K562 (cell line): ENCODE results near the gene ARHGAP31. TPM values are rescaled to one million over a fixed set of nuclear protein-coding genes. Genes with fewer than 3 reads are reported as not detected.

ENCODE experiments used
- ATAC-seq: fragments of 200-7000 bp; cut with Tn5 transposase; 3 replicates; pipeline ENCODE4 v1.9.1; 2020; ENCODE audit warnings: moderate library complexity
- BruUV-seq: library from RNA; stranded (reverse); fragments of 400-500 nt; replicated peaks from 2 replicates; lab custom pipeline; 2021; lab: Mats Ljungman, UMichigan
- CTCF ChIA-PET: fragments of 300-600 bp; formaldehyde crosslinking; extraction: SDS; loops from one replicate; lab custom pipeline; 2021; ENCODE audit warnings: low intra/inter-chr PET ratio; lab: Yijun Ruan, JAX
- POLR2A ChIA-PET: fragments of 300-600, 350-650 bp; sonication (Branson Sonifier 250); formaldehyde crosslinking; extraction: SDS; loops from one replicate; lab custom pipeline; 2021; ENCODE audit warnings: antibody characterized with exemption, inconsistent platforms; lab: Yijun Ruan, JAX
- DNase-seq, 4 experiments: peaks; one replicate each; pipeline versions ENCODE4 v3.0.0 to v3.0.0-alpha.2; 2011 to 2018; ENCODE audit warnings: low spot score in 3 of 4, mixed read lengths in 3 of 4; ENCODE audit errors: extremely low read depth in 1 of 4
- FAIRE-seq: peaks from 2 replicates; lab custom pipeline; 2011; peaks lifted over from hg19 to GRCh38; lab: Jason Lieb, UNC
- H2AFZ ChIP-seq: 2 replicates; pipeline ENCODE4 v1.6.0; 2011; ENCODE audit warnings: low read depth, low read length, control low read depth, inconsistent platforms
- H3K27ac ChIP-seq: fragments of 200-600 bp; 3 replicates; pipeline ENCODE4 v1.8.0; 2011; ENCODE audit warnings: low read depth, mild to moderate bottlenecking, control low read depth, inconsistent platforms, low read length, moderate library complexity, mixed read lengths; ENCODE audit errors: extremely low read depth
- H3K27me3 ChIP-seq, 2 experiments: fragments of 300-600 bp in 1 of 2; 2 replicates in 1 of 2; 3 replicates in 1 of 2; pipeline versions ENCODE4 v1.6.0 to v1.8.0; 2011; ENCODE audit warnings: inconsistent platforms in 2 of 2, low read length in 2 of 2, mild to moderate bottlenecking in 1 of 2, mixed read lengths in 1 of 2, moderate library complexity in 1 of 2; ENCODE audit not compliant: control insufficient read depth in 2 of 2, insufficient read depth in 2 of 2
- H3K36me3 ChIP-seq: fragments of 300-600 bp; 3 replicates; pipeline ENCODE4 v1.8.0; 2011; ENCODE audit warnings: mild to moderate bottlenecking, low read length, inconsistent platforms; ENCODE audit not compliant: control insufficient read depth, insufficient read depth
- H3K4me1 ChIP-seq, 2 experiments: fragments of 200-600 bp in 1 of 2; replicated peaks in 1 of 2; 2 replicates in 1 of 2; 3 replicates in 1 of 2; pipeline versions ENCODE4 v1.5.1 to v1.8.0; 2011; ENCODE audit warnings: inconsistent platforms in 2 of 2, low read length in 2 of 2, mild to moderate bottlenecking in 1 of 2, mixed read lengths in 1 of 2, moderate library complexity in 1 of 2; ENCODE audit not compliant: control insufficient read depth in 2 of 2, insufficient read depth in 2 of 2
- H3K4me2 ChIP-seq: 2 replicates; pipeline ENCODE4 v1.6.1; 2011; ENCODE audit warnings: low read length, control low read depth, inconsistent platforms, mixed read lengths; ENCODE audit not compliant: insufficient read depth
- H3K4me3 ChIP-seq: fragments of 200-600 bp; sonication (generic), shearing (Covaris generic); 2 replicates; pipeline ENCODE4 v1.5.1; 2016; ENCODE audit warnings: control low read depth, inconsistent platforms
- H3K79me2 ChIP-seq: fragments of 200-600 bp; 3 replicates; pipeline ENCODE4 v1.8.0; 2011; ENCODE audit warnings: low read length, inconsistent platforms; ENCODE audit not compliant: control insufficient read depth, insufficient read depth
- H3K9ac ChIP-seq, 2 experiments: 2 replicates each; pipeline versions ENCODE4 v1.6.0 to v1.6.1; 2011; ENCODE audit warnings: low read depth in 2 of 2, low read length in 2 of 2, control low read depth in 1 of 2, inconsistent platforms in 1 of 2, mild to moderate bottlenecking in 1 of 2, mixed read lengths in 1 of 2; ENCODE audit not compliant: insufficient read depth in 1 of 2
- H3K9me1 ChIP-seq: one replicate; pipeline ENCODE4 v1.6.0; 2011; ENCODE audit warnings: inconsistent platforms, mild to moderate bottlenecking, low read length, moderate library complexity; ENCODE audit not compliant: control insufficient read depth, insufficient read depth
- H3K9me3 ChIP-seq: replicated peaks from 2 replicates; pipeline ENCODE4 v1.5.1; 2011; ENCODE audit warnings: low read depth, low read length, inconsistent platforms; ENCODE audit not compliant: control insufficient read depth, insufficient read depth
- H4K20me1 ChIP-seq: replicated peaks from 2 replicates; pipeline ENCODE4 v1.6.1; 2011; ENCODE audit warnings: low read length, inconsistent platforms, mixed read lengths; ENCODE audit not compliant: control insufficient read depth, insufficient read depth
- HNRNPH1 ChIP-seq: fragments of 200-400 bp; formaldehyde crosslinking; optimal IDR thresholded peaks from 2 replicates; pipeline ENCODE3; 2017; ENCODE audit warnings: low read depth, mild to moderate bottlenecking, low read length, moderate library complexity
- MYBL2 ChIP-seq, 2 experiments: fragments of 450-650 bp in 1 of 2; sonication (generic) in 1 of 2; formaldehyde crosslinking in 1 of 2; IDR thresholded peaks; 2 replicates each; pipeline versions ENCODE4 v1.6.1 to v1.8.1; 2017 to 2022; ENCODE audit warnings: borderline replicate concordance in 1 of 2, inconsistent platforms in 1 of 2, low read depth in 1 of 2, mild to moderate bottlenecking in 1 of 2, missing genetic modification reagents in 1 of 2, moderate library complexity in 1 of 2
- NCOR1 ChIP-seq: fragments of 450-650 bp; IDR thresholded peaks from 2 replicates; pipeline ENCODE4 v1.6.1; 2016; ENCODE audit warnings: mild to moderate bottlenecking, moderate library complexity
- NFYB ChIP-seq: IDR thresholded peaks from 2 replicates; pipeline ENCODE4 v1.6.1; 2011; ENCODE audit warnings: mild to moderate bottlenecking, moderate library complexity; ENCODE audit not compliant: insufficient read length; ENCODE audit errors: extremely low read depth
- NR4A1 ChIP-seq, 2 experiments: fragments of 250-450 bp in 1 of 2; fragments of 450-650 bp in 1 of 2; sonication (Bioruptor Pico) in 1 of 2; IDR thresholded peaks; 2 replicates each; pipeline versions ENCODE4 v1.4.0 to v1.6.1; 2016 to 2020; ENCODE audit warnings: mild to moderate bottlenecking in 2 of 2, missing compliant biosample characterization in 1 of 2, missing genetic modification characterization in 1 of 2, moderate library complexity in 1 of 2
- SP2 ChIP-seq: IDR thresholded peaks from 2 replicates; pipeline ENCODE4 v1.6.1; 2011; ENCODE audit warnings: mild to moderate bottlenecking, low read depth, low read length, moderate library complexity; ENCODE audit not compliant: poor library complexity, severe bottlenecking; ENCODE audit errors: extremely low read depth
- TAF9B ChIP-seq: fragments of 450-650 bp; IDR thresholded peaks from 2 replicates; pipeline ENCODE4 v1.6.1; 2018; ENCODE audit warnings: mild to moderate bottlenecking; ENCODE audit not compliant: partially characterized antibody
- ZBTB1 ChIP-seq: sonication (generic); formaldehyde crosslinking; IDR thresholded peaks from 2 replicates; pipeline ENCODE4 v1.8.1; 2023; ENCODE audit warnings: missing genetic modification reagents, low read depth, mild to moderate bottlenecking, borderline replicate concordance
- ZNF583 ChIP-seq: fragments of 250-450 bp; sonication (Bioruptor Pico); IDR thresholded peaks from 2 replicates; pipeline ENCODE4 v1.4.0; 2020
- ZNF76 ChIP-seq: fragments of 250-450 bp; sonication (Bioruptor Pico); IDR thresholded peaks from 2 replicates; pipeline ENCODE4 v1.4.0; 2020; ENCODE audit warnings: mild to moderate bottlenecking, moderate library complexity, borderline replicate concordance
- WGBS: fragments of 100-300 bp; shearing (Covaris generic); methylation state at CpG from one replicate; pipeline ENCODE4 v1.1.6; 2016; ENCODE audit warnings: low coverage, mixed read lengths; ENCODE audit not compliant: insufficient coverage; ENCODE audit errors: missing lambda C conversion rate; 5-methylcytosine and 5-hydroxymethylcytosine counted together
- in situ Hi-C: fragments of 300-500 bp; cut with MboI; formaldehyde crosslinking; loops from 4 replicates; pipeline ENCODE4 v1.15.0; 2018; ENCODE audit warnings: inconsistent platforms, mixed read lengths
- intact Hi-C: fragments of 100-400 bp; cut with micrococcal nuclease; formaldehyde crosslinking; loops from 2 replicates; pipeline ENCODE4 v1.14.2; 2022
- polyA plus RNA-seq, 8 experiments: library from polyadenylated mRNA; depleted of rRNA in 4 of 8; stranded (reverse) in 5 of 8; unstranded in 3 of 8; fragments of >200 nt; fragmentation: Nextera tagmentation in 2 of 8; fragmentation: Illumina TruSeq in 1 of 8; extraction: Ambion mirVana in 2 of 8; extraction: Trizol in 1 of 8; gene quantifications; 2 replicates each; pipeline versions ENCODE4 v1.2.1 to v1.2.3, GENCODE V29; 2011 to 2014; ENCODE audit warnings: inconsistent platforms in 1 of 8, missing spikeins in 1 of 8
- total RNA-seq, 7 experiments: library from RNA; depleted of rRNA in 6 of 7; stranded (reverse); fragments of >200 nt in 6 of 7; fragmentation: Illumina TruSeq in 2 of 7; extraction: Trizol in 2 of 7; gene quantifications; 2 replicates each; pipeline versions ENCODE4 v1.2.1 to v1.2.3, GENCODE V29; 2011 to 2021; ENCODE audit warnings: low replicate concordance in 1 of 7
- TF ChIP-seq, protein P1 (sequence below): fragments of 450-650 bp; formaldehyde crosslinking; IDR thresholded peaks from 2 replicates; pipeline ENCODE4 v1.4.0; 2022; ENCODE audit warnings: missing genetic modification characterization
- TF ChIP-seq, protein P2 (sequence below): fragments of 250-450 bp; sonication (Bioruptor Pico); IDR thresholded peaks from 2 replicates; pipeline ENCODE4 v1.8.0; 2022; ENCODE audit warnings: moderate library complexity, mild to moderate bottlenecking, inconsistent platforms
- TF ChIP-seq, protein P3 (sequence below): fragments of 250-450 bp; sonication (Bioruptor Pico); IDR thresholded peaks from 2 replicates; pipeline ENCODE4 v1.4.0; 2020; ENCODE audit warnings: mild to moderate bottlenecking
- TF ChIP-seq, protein P4 (sequence below): fragments of 450-650 bp; formaldehyde crosslinking; IDR thresholded peaks from 2 replicates; pipeline ENCODE4 v1.4.0; 2020; ENCODE audit warnings: mild to moderate bottlenecking, moderate library complexity
- TF ChIP-seq, protein P5 (sequence below): fragments of 450-650 bp; IDR thresholded peaks from 2 replicates; pipeline ENCODE4 v1.6.1; 2016; ENCODE audit warnings: missing biosample characterization, missing genetic modification characterization

ARHGAP31 gene
- total and polyA plus RNA-seq, 9 of the 15 experiments (the other 6 are each of a cell fraction or from before 2014, with no cell fraction given) = under 0.01 to 0.13 (median 0.06) TPM; not detected in 5

DNA sequence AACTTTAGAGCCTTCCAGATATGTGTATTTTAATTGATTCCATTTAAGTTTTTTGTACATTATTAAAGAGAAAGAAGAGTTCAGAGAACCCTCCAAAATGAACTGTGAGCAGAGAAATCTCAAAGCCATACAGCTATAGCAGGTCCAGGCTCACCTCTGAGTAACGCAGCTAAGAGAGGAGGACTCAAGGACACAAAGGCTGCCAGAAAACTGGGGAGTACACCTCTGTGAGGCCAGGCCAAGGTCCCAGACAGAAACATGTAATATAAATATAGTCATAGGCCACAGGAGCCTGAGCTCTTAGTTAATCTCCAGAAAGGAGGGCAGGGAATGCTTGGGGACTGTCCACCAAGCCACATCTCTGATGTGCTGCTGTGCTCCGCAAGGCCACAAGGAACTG lies 102.7 kb downstream of the ARHGAP31 start:
- no peak for ATAC-seq
- Histone ChIP-seq H3K9ac (no peak overlapping the region), H3K27me3 (0 out of 5 replicates have a peak, but pooled peaks cover 0 to 6% of the 10 kb centered on the region in 2 experiments), H4K20me1 (no peaks in the 10 kb centered on the region), H3K9me1 (no peaks in the 10 kb centered on the region), H3K27ac (no peak overlapping the region), H3K4me1 (peaks cover 0 to 3% of the 10 kb centered on the region in 2 experiments; a peak in 1 of 5 replicates), H2AFZ (no peak overlapping the region), H3K9me3 (no peaks in the 10 kb centered on the region), H3K79me2 (no peaks in the 10 kb centered on the region), H3K4me3 (no peak overlapping the region), H3K36me3 (no peaks in the 10 kb centered on the region), H3K4me2 (no peak overlapping the region)
- no TSS peak for BruUV-seq
- ChIA-PET POLR2A (interaction anchor here (0.7 to 1.5 kb wide), 4 partner anchors 13 to 440 kb away, joined by 3 to 5 read pairs (median 3); no protein-coding TSS in a partner anchor), CTCF (no interaction called here)
- no peak for DNase-seq
- intact Hi-C loops (no loop called here), in situ Hi-C loops (no loop called here)
- FAIRE-seq = no peak
- WGBS = 68% methylated on average over 2 of the region's 2 CpGs
- TF ChIP-seq ZNF583 (CRISPR knock-in tag) (no peak), ZNF76 (CRISPR knock-in tag) (no peak), HNRNPH1 (no peak), ZBTB1 (CRISPR knock-in tag) (no peak), NCOR1 (no peak), NFYB (no peak), NR4A1 (CRISPR knock-in tag; IDR thresholded peaks at IDR 0.05) (no peak), NR4A1 (tag; IDR thresholded peaks at IDR 0.05) (no peak), MYBL2 (IDR thresholded peaks at IDR 0.05; ENCODE audit: low read depth) (no peak), MYBL2 (CRISPR knock-in tag; IDR thresholded peaks at IDR 0.05; ENCODE audit: borderline replicate concordance) (no peak), SP2 (no peak), TAF9B (no peak)
- TF ChIP-seq, protein P1, sequence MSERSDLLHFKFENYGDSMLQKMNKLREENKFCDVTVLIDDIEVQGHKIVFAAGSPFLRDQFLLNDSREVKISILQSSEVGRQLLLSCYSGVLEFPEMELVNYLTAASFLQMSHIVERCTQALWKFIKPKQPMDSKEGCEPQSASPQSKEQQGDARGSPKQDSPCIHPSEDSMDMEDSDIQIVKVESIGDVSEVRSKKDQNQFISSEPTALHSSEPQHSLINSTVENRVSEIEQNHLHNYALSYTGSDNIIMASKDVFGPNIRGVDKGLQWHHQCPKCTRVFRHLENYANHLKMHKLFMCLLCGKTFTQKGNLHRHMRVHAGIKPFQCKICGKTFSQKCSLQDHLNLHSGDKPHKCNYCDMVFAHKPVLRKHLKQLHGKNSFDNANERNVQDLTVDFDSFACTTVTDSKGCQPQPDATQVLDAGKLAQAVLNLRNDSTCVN = no peak
- TF ChIP-seq, protein P2, sequence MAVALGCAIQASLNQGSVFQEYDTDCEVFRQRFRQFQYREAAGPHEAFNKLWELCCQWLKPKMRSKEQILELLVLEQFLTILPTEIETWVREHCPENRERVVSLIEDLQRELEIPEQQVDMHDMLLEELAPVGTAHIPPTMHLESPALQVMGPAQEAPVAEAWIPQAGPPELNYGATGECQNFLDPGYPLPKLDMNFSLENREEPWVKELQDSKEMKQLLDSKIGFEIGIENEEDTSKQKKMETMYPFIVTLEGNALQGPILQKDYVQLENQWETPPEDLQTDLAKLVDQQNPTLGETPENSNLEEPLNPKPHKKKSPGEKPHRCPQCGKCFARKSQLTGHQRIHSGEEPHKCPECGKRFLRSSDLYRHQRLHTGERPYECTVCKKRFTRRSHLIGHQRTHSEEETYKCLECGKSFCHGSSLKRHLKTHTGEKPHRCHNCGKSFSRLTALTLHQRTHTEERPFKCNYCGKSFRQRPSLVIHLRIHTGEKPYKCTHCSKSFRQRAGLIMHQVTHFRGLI (CRISPR knock-in tag) = no peak
- TF ChIP-seq, protein P3, sequence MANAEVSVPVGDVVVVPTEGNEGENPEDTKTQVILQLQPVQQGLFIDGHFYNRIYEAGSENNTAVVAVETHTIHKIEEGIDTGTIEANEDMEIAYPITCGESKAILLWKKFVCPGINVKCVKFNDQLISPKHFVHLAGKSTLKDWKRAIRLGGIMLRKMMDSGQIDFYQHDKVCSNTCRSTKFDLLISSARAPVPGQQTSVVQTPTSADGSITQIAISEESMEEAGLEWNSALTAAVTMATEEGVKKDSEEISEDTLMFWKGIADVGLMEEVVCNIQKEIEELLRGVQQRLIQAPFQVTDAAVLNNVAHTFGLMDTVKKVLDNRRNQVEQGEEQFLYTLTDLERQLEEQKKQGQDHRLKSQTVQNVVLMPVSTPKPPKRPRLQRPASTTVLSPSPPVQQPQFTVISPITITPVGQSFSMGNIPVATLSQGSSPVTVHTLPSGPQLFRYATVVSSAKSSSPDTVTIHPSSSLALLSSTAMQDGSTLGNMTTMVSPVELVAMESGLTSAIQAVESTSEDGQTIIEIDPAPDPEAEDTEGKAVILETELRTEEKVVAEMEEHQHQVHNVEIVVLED (CRISPR knock-in tag) = no peak
- TF ChIP-seq, protein P4, sequence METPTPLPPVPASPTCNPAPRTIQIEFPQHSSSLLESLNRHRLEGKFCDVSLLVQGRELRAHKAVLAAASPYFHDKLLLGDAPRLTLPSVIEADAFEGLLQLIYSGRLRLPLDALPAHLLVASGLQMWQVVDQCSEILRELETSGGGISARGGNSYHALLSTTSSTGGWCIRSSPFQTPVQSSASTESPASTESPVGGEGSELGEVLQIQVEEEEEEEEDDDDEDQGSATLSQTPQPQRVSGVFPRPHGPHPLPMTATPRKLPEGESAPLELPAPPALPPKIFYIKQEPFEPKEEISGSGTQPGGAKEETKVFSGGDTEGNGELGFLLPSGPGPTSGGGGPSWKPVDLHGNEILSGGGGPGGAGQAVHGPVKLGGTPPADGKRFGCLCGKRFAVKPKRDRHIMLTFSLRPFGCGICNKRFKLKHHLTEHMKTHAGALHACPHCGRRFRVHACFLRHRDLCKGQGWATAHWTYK (CRISPR knock-in tag) = no peak
- TF ChIP-seq, protein P5, sequence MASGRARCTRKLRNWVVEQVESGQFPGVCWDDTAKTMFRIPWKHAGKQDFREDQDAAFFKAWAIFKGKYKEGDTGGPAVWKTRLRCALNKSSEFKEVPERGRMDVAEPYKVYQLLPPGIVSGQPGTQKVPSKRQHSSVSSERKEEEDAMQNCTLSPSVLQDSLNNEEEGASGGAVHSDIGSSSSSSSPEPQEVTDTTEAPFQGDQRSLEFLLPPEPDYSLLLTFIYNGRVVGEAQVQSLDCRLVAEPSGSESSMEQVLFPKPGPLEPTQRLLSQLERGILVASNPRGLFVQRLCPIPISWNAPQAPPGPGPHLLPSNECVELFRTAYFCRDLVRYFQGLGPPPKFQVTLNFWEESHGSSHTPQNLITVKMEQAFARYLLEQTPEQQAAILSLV (tag) = no peak
